ENCODE data around the gene MYRFL. TPM values are rescaled to one million over a fixed set of nuclear protein-coding genes. Genes with fewer than 3 reads are reported as not detected.

Gene MYRFL
- polyA plus RNA-seq, 5 donors, result 0.54 to 3.2 (median 1.1) TPM

- DNase-seq, result peak in 1 of 2 donors; percentile 52
These were observed 106.5 kb downstream of the MYRFL start for GRCh38 chr12:69931569-69931968.

- DNase-seq, result no peak
These were observed 107.1 kb downstream of the MYRFL start for GRCh38 chr12:69932154-69932553.

GRCh38 chr12:69932676-69933552, 107.9 kb downstream of the MYRFL start:
- no peak for DNase-seq

GRCh38 chr12:69934011-69934410, 109.0 kb downstream of the MYRFL start:
- no peak for DNase-seq

GRCh38 chr12:69935651-69936100, 110.6 kb downstream of the MYRFL start:
- no peak for DNase-seq

GRCh38 chr12:69936214-69936731, 111.2 kb downstream of the MYRFL start:
- peak; percentile 60 to 65 for DNase-seq

- no peak for DNase-seq
These were observed 111.7 kb downstream of the MYRFL start for GRCh38 chr12:69936766-69937165.

- no peak for DNase-seq
These were observed 122.1 kb downstream of the MYRFL start for GRCh38 chr12:69947123-69947522.

GRCh38 chr12:69947897-69948296, 122.9 kb downstream of the MYRFL start:
- DNase-seq, result no peak

GRCh38 chr12:69948851-69949250, 123.8 kb downstream of the MYRFL start:
- DNase-seq, result no peak

- no peak for DNase-seq
These were observed 124.4 kb downstream of the MYRFL start for GRCh38 chr12:69949311-69950002.

GRCh38 chr12:69951108-69951507, 126.1 kb downstream of the MYRFL start:
- DNase-seq, result no peak

- no peak for DNase-seq
These were observed 127.9 kb downstream of the MYRFL start for GRCh38 chr12:69952890-69953289.

- no peak for DNase-seq
These were observed 136.2 kb downstream of the MYRFL start for GRCh38 chr12:69961246-69961645.

- no peak for DNase-seq
These were observed 141.4 kb downstream of the MYRFL start for GRCh38 chr12:69966409-69966808.

- no peak for DNase-seq
These were observed 141.8 kb downstream of the MYRFL start for GRCh38 chr12:69966839-69967238.

- no peak for DNase-seq
These were observed 144.0 kb downstream of the MYRFL start for GRCh38 chr12:69969011-69969410.

- DNase-seq, result no peak
These were observed 147.1 kb downstream of the MYRFL start for GRCh38 chr12:69972136-69972535.

GRCh38 chr12:69978020-69978419, 153.0 kb downstream of the MYRFL start:
- DNase-seq, result no peak

- DNase-seq, result no peak
These were observed 157.0 kb downstream of the MYRFL start for GRCh38 chr12:69981881-69982475.

- no peak for DNase-seq
These were observed 159.2 kb downstream of the MYRFL start for GRCh38 chr12:69984241-69984640.

- no peak for DNase-seq
These were observed 160.6 kb downstream of the MYRFL start for GRCh38 chr12:69985656-69986055.

Data from right lung (tissue), 5 donors.